KMS-11 (cell line): ENCODE data around the gene PSRC1.

ENCODE experiments used
- H2AFZ ChIP-seq: fragments of 200-600 bp; sonication (generic); 2 replicates; pipeline ENCODE4 v1.6.1; 2016; ENCODE audit warnings: antibody characterized with exemption, mixed run types, low read depth
- H3K27ac ChIP-seq: fragments of 200-600 bp; sonication (generic); 2 replicates; pipeline ENCODE4 v1.6.1; 2016; ENCODE audit warnings: mild to moderate bottlenecking, mixed run types
- H3K27me3 ChIP-seq: fragments of 200-600 bp; sonication (generic); 2 replicates; pipeline ENCODE4 v1.6.1; 2017; ENCODE audit warnings: mild to moderate bottlenecking, low read depth, mixed run types, moderate library complexity; ENCODE audit not compliant: insufficient read depth
- H3K36me3 ChIP-seq: fragments of 200-600 bp; sonication (generic); 2 replicates; pipeline ENCODE4 v1.6.1; 2017; ENCODE audit warnings: mild to moderate bottlenecking, mixed run types; ENCODE audit not compliant: insufficient read depth
- H3K4me1 ChIP-seq: fragments of 200-600 bp; sonication (generic); 2 replicates; pipeline ENCODE4 v1.6.1; 2016; ENCODE audit warnings: mild to moderate bottlenecking, low read depth, mixed run types; ENCODE audit not compliant: poor library complexity, severe bottlenecking
- H3K4me2 ChIP-seq: fragments of 200-600 bp; sonication (generic); 2 replicates; pipeline ENCODE4 v1.7.0; 2016; ENCODE audit warnings: mild to moderate bottlenecking, mixed run types
- H3K4me3 ChIP-seq: fragments of 200-600 bp; sonication (generic); IDR thresholded peaks from 2 replicates; pipeline ENCODE4 v1.6.1; 2017; ENCODE audit warnings: low read depth, low read length, mixed read lengths; ENCODE audit not compliant: insufficient read depth
- H3K79me2 ChIP-seq: fragments of 200-600 bp; sonication (generic); 2 replicates; pipeline ENCODE4 v1.6.1; 2016; ENCODE audit warnings: low read depth, mixed run types; ENCODE audit not compliant: insufficient read depth
- H3K9ac ChIP-seq: fragments of 200-600 bp; sonication (generic); 2 replicates; pipeline ENCODE4 v1.6.1; 2016; ENCODE audit warnings: mild to moderate bottlenecking, mixed run types
- H4K20me1 ChIP-seq: fragments of 200-600 bp; sonication (generic); 2 replicates; pipeline ENCODE4 v1.6.1; 2016; ENCODE audit warnings: mild to moderate bottlenecking, mixed run types; ENCODE audit not compliant: insufficient read depth
- TF ChIP-seq, protein P1 (sequence below): fragments of 200-600 bp; sonication (generic); conservative IDR thresholded peaks from 2 replicates; pipeline ENCODE4 v1.6.1; 2017; ENCODE audit warnings: low read depth, mild to moderate bottlenecking, antibody characterized with exemption, low read length, moderate library complexity, mixed read lengths

The PSRC1 gene

DNA sequence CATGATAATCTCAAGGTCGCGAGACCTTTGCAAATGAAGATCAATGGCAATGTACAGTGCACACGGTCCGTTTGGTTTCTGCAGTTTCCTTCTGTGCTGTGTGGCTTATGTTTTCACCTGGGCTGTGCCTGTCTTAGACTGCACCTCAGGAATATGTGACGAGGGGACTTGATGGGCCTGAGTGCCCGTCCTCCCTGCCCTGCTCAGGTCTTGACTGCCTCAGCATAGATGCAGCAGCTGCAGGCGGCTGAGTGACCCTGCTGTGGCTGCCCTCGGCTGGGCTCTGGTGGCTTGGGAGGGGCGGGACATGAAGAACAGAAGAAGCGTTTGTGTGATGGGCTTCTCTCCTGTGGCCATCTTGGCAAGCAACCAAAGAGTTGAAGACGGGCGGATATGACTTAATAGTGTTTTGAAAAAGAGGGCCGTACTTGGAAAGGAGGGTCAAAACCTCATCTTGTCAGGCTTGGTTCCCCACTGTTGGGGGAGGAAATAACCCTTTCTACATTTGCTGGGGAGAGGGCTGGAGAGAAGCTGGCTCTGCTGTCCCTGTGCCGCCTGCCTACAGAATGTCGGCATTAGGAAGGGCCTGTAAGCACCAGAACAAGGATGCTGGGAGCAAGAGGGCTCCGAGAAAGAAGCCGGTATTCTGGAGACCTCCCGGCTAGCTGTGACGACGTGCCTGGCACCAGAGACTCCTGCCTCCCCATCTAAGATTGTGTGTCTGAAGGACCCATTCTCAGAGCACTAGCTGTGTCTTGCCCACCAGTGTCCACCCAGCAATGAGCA, 16.8 kb upstream of the PSRC1 start:
- Histone ChIP-seq H3K4me3 (no peak overlapping the region), H3K9ac (no peak overlapping the region), H2AFZ (no peak overlapping the region), H3K4me2 (no peak overlapping the region), H4K20me1 (no peaks in the 10 kb centered on the region), H3K27me3 (no peaks in the 10 kb centered on the region), H3K27ac (no peak overlapping the region), H3K79me2 (no peaks in the 10 kb centered on the region), H3K36me3 (no peaks in the 10 kb centered on the region), H3K4me1 (no peaks in the 10 kb centered on the region)
- TF ChIP-seq, protein P1, sequence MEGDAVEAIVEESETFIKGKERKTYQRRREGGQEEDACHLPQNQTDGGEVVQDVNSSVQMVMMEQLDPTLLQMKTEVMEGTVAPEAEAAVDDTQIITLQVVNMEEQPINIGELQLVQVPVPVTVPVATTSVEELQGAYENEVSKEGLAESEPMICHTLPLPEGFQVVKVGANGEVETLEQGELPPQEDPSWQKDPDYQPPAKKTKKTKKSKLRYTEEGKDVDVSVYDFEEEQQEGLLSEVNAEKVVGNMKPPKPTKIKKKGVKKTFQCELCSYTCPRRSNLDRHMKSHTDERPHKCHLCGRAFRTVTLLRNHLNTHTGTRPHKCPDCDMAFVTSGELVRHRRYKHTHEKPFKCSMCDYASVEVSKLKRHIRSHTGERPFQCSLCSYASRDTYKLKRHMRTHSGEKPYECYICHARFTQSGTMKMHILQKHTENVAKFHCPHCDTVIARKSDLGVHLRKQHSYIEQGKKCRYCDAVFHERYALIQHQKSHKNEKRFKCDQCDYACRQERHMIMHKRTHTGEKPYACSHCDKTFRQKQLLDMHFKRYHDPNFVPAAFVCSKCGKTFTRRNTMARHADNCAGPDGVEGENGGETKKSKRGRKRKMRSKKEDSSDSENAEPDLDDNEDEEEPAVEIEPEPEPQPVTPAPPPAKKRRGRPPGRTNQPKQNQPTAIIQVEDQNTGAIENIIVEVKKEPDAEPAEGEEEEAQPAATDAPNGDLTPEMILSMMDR: no peak

DNA sequence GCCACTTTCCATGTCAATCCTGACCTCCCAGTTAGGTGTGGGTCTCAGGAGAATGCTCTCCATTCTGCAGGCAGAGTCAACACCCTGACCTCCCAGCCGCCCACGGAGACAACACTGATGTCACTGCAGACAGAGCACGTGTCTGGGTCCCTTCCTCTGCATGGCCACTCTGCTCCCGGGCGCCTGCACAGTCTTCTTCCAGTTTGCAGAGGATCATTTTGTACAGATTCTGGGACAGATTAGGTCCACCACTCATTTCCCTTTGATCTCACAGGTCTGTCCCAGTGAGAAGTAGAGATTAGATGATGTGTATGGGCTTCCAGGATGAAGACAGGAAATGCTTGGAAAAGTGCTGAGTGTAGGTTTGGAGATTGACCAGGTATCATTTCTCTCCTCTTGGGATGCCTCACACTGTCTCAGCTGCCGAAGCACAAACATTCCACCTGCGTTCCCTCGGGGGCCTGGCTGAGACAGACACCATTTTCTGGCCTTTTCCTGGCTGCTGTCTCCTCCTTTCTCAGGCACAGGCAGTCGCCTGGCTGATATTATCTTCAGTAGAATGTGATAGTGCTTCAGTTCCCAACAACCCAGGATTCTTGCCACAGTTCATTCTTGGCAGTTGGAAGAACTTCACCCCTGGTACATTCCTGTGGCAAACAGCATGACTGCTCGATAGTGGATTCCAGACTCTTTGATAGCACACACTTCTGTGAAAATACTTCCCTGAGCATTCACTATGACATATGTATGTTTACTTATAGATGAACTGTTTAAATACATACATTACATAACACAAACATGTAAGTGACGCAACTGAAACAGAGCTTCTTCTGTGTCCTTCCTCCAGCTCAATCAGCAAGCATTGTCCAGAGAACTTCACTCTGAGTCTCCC, 16.0 kb upstream of the PSRC1 start:
- Histone ChIP-seq H4K20me1 (no peaks in the 10 kb centered on the region), H3K4me3 (no peak overlapping the region), H3K27me3 (no peaks in the 10 kb centered on the region), H3K4me1 (no peaks in the 10 kb centered on the region), H3K36me3 (no peaks in the 10 kb centered on the region), H3K9ac (no peak overlapping the region), H3K4me2 (no peak overlapping the region), H3K79me2 (no peaks in the 10 kb centered on the region), H2AFZ (no peak overlapping the region), H3K27ac (no peak overlapping the region)
- TF ChIP-seq, protein P1: no peak

DNA sequence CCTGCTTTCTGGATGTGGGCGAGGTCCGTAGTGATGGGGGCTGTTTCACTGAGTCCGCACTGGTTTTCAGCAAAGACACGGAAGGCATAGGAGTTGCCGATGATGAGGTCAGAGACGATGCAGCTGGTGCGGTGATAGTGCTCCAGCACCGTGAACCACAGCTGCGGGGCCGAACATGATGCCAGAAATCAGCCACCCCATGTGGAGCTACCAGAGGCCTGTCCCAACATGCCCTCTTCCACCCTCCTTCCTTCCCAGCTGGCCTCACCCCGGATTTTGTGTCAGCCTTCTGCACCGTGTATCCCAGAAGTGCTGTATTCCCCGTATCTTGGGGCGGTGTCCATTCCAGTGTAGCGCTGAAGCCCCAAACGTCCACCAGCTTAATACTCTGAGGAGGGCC, 13.8 kb upstream of the PSRC1 start:
- TF ChIP-seq, protein P1: no peak
- H2AFZ ChIP-seq: no peak overlapping the region
- no peaks in the 10 kb centered on the region for H4K20me1 ChIP-seq
- H3K79me2 ChIP-seq: no peaks in the 10 kb centered on the region
- no peaks in the 10 kb centered on the region for H3K4me1 ChIP-seq
- no peak overlapping the region for H3K4me3 ChIP-seq
- H3K27me3 ChIP-seq: no peaks in the 10 kb centered on the region
- H3K4me2 ChIP-seq: no peak overlapping the region
- no peak overlapping the region for H3K27ac ChIP-seq
- H3K9ac ChIP-seq: no peak overlapping the region
- no peaks in the 10 kb centered on the region for H3K36me3 ChIP-seq

DNA sequence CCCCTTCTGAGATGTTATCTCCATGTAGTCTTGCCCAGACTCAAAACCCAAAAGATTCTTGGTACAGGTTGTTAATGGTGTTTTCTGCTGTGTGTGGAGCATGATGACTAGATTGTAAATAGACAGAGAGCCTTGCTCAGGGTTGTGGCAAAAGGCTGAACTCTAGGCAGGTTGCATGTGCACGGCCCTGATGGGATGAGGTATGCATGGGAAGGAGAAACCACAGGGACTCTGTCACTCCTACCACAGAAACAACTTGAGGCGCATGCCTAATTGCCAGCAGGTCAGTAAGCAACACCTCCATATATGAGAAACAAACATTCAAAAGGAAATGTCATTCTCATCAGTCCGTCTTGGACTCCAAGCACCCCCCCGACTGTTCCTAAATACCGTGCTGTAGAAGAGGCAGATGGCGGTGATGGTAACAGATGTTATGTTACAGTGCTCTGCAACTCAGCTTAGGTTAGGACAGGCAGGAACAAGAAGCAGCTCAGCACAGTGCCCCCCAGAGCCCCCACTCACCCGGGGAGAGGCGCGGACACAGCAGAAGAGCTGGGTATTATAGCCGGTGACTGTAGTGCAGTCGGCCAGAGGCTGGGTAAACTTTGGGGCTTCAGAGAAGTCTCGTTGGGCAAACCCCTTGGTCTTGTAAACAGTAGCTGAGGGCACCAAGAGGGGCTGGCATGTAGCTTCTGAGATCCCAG, 12.9 kb upstream of the PSRC1 start:
- no peaks in the 10 kb centered on the region for H3K4me1 ChIP-seq
- no peak overlapping the region for H3K4me3 ChIP-seq
- no peak overlapping the region for H2AFZ ChIP-seq
- no peak overlapping the region for H3K9ac ChIP-seq
- H3K79me2 ChIP-seq: no peaks in the 10 kb centered on the region
- no peaks in the 10 kb centered on the region for H3K36me3 ChIP-seq
- TF ChIP-seq, protein P1: no peak
- H4K20me1 ChIP-seq: no peaks in the 10 kb centered on the region
- no peak overlapping the region for H3K4me2 ChIP-seq
- H3K27ac ChIP-seq: no peak overlapping the region
- H3K27me3 ChIP-seq: no peaks in the 10 kb centered on the region
